H4 (cell line): ENCODE data around the gene HOXB6. TPM values are rescaled to one million over a fixed set of nuclear protein-coding genes. Genes with fewer than 3 reads are reported as not detected.

Source experiments
- DNase-seq: peaks from one replicate; pipeline ENCODE4 v3.0.0-alpha.2; 2015; ENCODE audit warnings: low spot score
- total RNA-seq: library from RNA; depleted of rRNA; stranded (reverse); fragments of >200 nt; shearing (Covaris generic); gene quantifications from 2 replicates; pipeline ENCODE4 v1.2.3, GENCODE V29; 2014; rRNA removed

The HOXB6 gene
- total RNA-seq, 1 experiment from 2014 or later: 1.4 TPM

GRCh38 chr17:48552466-48553189 lies 52.2 kb downstream of the HOXB6 start:
- DNase-seq: no peak

DNA sequence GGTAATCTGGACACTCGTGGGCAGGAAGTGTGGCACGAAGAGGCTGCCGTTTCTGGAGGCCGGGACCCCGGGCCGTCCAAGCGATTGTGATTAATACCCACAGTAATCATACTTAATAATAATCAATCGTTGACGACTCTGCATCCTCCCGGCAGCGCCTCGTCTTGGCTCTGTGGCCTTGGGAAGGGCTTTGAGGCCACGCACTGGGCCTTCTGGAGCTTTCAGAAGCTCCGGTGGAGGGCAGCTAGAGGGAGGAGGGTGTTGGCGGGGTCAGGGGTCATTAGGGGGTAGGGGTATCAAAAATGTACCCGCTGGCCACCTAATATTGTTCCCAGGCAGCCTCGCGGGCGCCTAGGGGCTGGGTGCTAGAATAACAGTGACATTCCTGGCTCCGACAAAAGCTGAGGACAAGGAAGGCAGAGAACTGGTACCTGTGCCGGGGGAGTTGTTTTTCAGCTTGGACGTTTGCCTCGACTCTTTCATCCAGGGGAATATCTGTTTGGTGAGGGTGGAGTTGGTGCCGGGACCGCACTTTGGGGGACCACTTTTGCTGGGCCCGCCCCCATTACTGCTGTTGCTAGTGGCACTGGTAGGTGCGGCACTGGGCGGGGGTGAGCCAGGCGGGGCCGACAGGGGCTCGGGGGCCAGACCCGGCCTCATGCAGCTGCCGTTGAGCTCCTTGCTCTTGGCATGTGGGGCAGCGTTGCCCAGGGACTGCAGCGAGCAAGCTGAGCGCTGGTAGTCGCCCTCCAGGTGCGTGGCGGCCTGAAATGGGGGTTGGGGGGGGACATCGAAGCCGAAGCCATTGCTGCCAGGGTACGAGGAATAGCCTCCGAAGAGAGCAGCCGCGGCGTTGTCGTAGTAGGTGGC lies 53.0 kb downstream of the HOXB6 start:
- DNase-seq: no peak

GRCh38 chr17:48551214-48551555 lies 53.6 kb downstream of the HOXB6 start:
- no peak for DNase-seq

DNA sequence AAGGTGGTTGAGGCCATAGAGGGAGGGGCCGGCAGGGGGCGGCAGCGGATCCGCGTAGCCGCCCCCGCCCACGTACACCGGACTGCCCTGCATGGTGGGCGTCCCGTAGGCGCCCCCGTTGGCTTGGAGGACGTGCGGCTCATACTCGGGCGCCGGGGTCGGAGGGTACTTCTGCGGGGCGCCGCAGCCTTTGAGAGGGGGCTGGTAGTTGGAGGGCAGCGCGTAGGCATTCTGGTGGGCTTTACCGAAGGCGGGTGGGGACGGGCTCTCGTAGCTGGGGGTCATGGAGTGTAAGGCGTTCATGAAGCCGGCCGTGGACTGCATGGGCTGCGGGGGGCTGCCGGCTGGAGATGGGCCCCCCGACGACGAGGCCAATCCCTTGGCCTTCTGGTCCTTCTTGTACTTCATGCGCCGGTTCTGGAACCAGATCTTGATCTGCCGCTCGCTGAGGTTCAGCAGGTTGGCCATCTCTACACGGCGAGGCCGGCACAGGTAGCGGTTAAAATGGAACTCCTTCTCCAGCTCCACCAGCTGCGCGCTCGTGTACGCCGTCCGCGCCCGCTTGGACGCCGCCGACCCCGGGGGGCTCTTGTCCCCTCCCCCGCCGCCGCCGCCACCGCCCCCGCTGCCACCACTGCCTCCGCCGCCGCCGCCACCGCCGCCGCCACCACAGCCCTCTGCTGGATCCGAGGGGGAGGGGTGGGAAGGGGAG lies 54.1 kb downstream of the HOXB6 start:
- DNase-seq: no peak

- no peak for DNase-seq
Measured at GRCh38 chr17:48549914-48550501, 54.8 kb downstream of the HOXB6 start.

- DNase-seq: no peak
Measured at GRCh38 chr17:48549281-48549630, 55.5 kb downstream of the HOXB6 start.

- DNase-seq: no peak
Measured at GRCh38 chr17:48548523-48549280, 56.1 kb downstream of the HOXB6 start.

DNA sequence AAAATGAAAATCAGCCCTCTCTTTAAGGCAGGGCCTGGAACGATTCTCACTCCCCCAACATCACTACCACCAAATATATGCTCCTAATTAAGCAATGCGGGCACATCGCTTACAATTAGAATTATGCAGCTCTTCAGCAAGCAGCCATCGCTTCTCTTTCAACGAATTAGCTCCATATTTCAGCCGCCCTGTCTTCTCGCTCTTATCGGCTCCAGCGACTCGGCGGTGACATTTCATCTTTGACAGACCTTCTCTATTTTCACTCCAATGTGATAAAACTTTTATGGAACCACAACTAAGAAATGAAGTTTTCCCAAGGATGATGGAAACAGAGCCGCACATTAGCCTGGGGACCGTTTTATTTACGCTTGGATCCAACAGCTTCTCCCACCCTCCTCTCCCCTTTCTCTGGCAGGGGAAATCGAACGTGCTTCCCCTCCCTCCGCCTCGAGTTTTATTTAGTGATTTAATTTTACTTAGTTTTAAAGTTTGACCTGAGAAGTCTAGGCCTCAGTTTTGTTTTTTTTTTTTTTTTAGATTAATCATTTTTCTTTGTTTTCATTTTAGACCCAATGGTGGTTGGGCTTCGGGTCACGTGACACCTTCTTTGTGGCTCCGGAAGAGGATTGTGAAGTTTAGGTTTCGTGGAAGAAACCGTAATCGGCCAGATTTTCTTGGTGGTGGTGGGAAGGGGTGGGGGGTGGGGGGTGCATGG lies 56.8 kb downstream of the HOXB6 start:
- no peak for DNase-seq

DNA sequence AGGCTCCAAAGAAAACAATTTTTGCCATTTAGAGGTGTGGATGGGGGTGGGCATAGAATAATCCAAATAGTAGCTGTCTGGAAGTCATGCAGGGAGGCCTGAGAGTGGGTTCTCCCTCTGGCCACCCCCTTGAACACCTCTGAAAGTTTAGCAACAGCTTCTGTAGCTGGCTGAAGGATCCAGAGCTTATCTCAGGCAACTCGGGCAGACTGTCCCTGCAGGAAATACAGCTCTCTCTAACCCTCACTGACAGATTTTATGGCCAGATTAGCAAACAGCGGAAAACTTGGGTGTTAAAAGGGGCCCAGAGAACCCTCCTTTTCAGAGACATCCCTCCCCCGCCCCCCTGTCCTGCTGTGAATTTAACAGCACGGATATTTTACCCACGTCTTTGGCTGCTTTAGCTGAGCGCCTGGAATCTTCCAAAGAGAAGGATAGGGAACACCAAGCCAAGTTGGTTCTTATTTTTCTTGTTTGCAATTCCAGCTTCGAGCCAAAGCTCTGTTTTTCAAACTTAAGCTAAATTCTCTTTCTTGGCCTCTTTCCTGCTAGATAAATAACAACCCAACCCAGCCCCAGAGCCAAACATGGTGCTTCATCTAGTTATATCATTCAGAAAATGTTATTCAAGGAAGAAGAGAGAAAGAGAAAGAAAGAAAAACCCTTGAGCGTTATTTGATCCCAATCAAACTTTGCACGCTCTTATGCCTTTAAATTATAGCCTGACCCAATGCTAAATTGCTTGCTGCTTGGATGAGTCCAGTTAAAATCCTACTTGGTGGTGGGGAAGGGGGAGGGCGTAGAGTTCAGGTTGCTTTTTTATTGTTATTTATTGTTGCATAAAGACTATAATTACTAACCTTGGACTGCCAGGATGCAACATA lies 57.6 kb downstream of the HOXB6 start:
- no peak for DNase-seq

DNA sequence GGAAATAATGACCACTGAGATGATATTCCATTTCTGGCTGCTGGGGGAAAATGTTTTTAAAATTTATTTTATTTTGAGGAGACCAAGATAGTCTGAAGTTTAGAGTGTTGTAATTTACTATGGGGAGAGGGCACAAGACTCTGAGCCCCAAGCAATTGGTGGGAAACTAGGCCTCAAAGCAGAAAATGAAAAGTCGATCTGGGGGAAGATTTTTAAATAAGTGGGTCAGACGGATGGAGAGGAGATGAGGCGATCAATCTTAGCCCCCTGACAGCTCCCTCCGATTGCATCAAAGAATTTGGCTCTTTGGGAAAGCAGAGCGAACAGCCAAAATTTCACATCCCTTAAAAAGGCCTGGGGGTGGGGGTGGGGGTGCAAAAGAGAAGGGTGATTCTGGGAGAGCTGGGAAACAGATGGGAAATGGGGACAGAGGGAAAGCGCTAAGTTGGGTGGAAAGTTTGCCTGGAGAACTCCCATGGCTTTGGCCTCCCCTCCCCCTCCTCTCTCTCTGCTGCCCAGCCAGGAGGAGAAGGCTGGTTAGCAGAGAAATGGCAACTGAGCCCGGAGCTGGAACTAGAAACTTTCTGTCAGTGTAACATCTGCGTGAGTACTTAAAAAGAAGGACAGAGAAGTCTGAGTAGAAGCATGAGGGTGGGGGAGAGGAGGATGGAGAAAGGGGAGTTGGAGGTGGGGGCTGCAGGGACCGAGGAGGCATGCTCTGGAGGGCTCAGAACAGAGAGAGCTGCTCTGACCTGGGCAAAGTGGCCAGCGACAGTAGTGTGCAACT lies 58.5 kb downstream of the HOXB6 start:
- no peak for DNase-seq

Other genes with a start within 250 kb of the HOXB6 start
- gene SKAP1, start 174.8 kb downstream of the HOXB6 start, total RNA-seq: not detected in 2 replicates
- gene HOXB1, start 74.0 kb downstream of the HOXB6 start, total RNA-seq: not detected in 2 replicates
- 5.3 and 11.1 TPM in 2 replicates for gene HOXB2, start 59.9 kb downstream of the HOXB6 start, total RNA-seq
- gene HOXB4, start 26.6 kb downstream of the HOXB6 start, total RNA-seq: 0.45 TPM in 2 replicates
- gene HOXB3, start 14.7 kb downstream of the HOXB6 start, total RNA-seq: 2.0 and 5.6 TPM in 2 replicates
- gene HOXB5, start 11.2 kb downstream of the HOXB6 start, total RNA-seq: 0.43 TPM in 1 of 2 replicates, not detected in the other
- 21.2 and 22.4 TPM in 2 replicates for gene HOXB7, start 6.0 kb upstream of the HOXB6 start, total RNA-seq
- gene HOXB8, start 10.3 kb upstream of the HOXB6 start, total RNA-seq: 1.2 and 6.3 TPM in 2 replicates
- gene HOXB9, start 21.4 kb upstream of the HOXB6 start, total RNA-seq: 23.1 and 26.1 TPM in 2 replicates
- gene PRAC1, start 117.5 kb upstream of the HOXB6 start, total RNA-seq: not detected in 2 replicates
- not detected in 2 replicates for gene PRAC2, start 118.2 kb upstream of the HOXB6 start, total RNA-seq
- 3.3 and 3.8 TPM in 2 replicates for gene HOXB13, start 123.8 kb upstream of the HOXB6 start, total RNA-seq
- gene TTLL6, start 212.2 kb upstream of the HOXB6 start, total RNA-seq: 0.12 and 0.18 TPM in 2 replicates
- 42.5 and 61.2 TPM in 2 replicates for gene CALCOCO2, start 226.0 kb upstream of the HOXB6 start, total RNA-seq